ENCODE results near the gene DOCK10. TPM values are rescaled to one million over a fixed set of nuclear protein-coding genes. Genes with fewer than 3 reads are reported as not detected.

Gene DOCK10
- total and polyA plus RNA-seq, 9 of the 15 experiments (the other 6 are each of a cell fraction or from before 2014, with no cell fraction given), result 0.01 to 0.87 (median 0.18) TPM

- TF ChIP-seq SIN3A (IDR thresholded peaks at IDR 0.05; ENCODE audit: borderline replicate concordance in 2 of 2, control insufficient read depth in 1 of 2, low read depth in 2 of 2, low read length in 2 of 2) (no peak), HCFC1 (IDR thresholded peaks at IDR 0.05; ENCODE audit: low read depth, low read length) (no peak), ZNF384 (IDR thresholded peaks at IDR 0.05; ENCODE audit: low read depth, low read length) (no peak), ASH1L (IDR thresholded peaks at IDR 0.05; ENCODE audit: borderline replicate concordance, low read depth, partially characterized antibody) (no peak)
Measured at GRCh38 chr2:225011585-225011984, 30.7 kb downstream of the DOCK10 start (continued).

- DNase-seq (ENCODE audit: extremely low read depth in 1 of 4, low spot score in 3 of 4) (no peak), FAIRE-seq (no peak), ATAC-seq (no peak)
- Histone ChIP-seq H3K4me1 (replicated peaks in 1 of 2; ENCODE audit: control insufficient read depth in 2 of 2, insufficient read depth in 2 of 2, low read length in 2 of 2) (no peaks in the 10 kb centered on the region), H3K4me2 (ENCODE audit: insufficient read depth, low read length) (no peak overlapping the region), H4K20me1 (replicated peaks; ENCODE audit: control insufficient read depth, insufficient read depth, low read length) (no peaks in the 10 kb centered on the region), H3K9me3 (replicated peaks; ENCODE audit: control insufficient read depth, insufficient read depth, low read depth, low read length) (no peaks in the 10 kb centered on the region), H2AFZ (ENCODE audit: low read depth, low read length) (no peak overlapping the region), H3K36me3 (ENCODE audit: control insufficient read depth, insufficient read depth, low read length) (no peaks in the 10 kb centered on the region), H3K27ac (ENCODE audit: extremely low read depth, low read depth, low read length) (no peak overlapping the region), H3K27me3 (ENCODE audit: control insufficient read depth in 2 of 2, insufficient read depth in 2 of 2, low read length in 2 of 2) (no peaks in the 10 kb centered on the region), H3K4me3 (no peak overlapping the region), H3K79me2 (ENCODE audit: control insufficient read depth, insufficient read depth, low read length) (no peaks in the 10 kb centered on the region), H3K9me1 (ENCODE audit: control insufficient read depth, insufficient read depth, low read length) (no peaks in the 10 kb centered on the region), H3K9ac (ENCODE audit: insufficient read depth in 1 of 2, low read depth in 2 of 2, low read length in 2 of 2) (no peak overlapping the region)
- in situ Hi-C loops (cut with MboI), result no loop called here
- no TSS peak for BruUV-seq (replicated peaks)
- no peak for TF ChIP-seq BRCA1 (IDR thresholded peaks at IDR 0.05)
- TF ChIP-seq BRCA1 (CRISPR knock-in tag; IDR thresholded peaks at IDR 0.05), result no peak
- no peak for TF ChIP-seq JUNB (CRISPR knock-in tag; conservative IDR thresholded peaks at IDR 0.05)
- TF ChIP-seq FOSL1 (tag; conservative IDR thresholded peaks at IDR 0.05), result peak; percentile 90
- no peak for TF ChIP-seq ZKSCAN8 (CRISPR knock-in tag; IDR thresholded peaks at IDR 0.05)
- TF ChIP-seq NEUROD1 (IDR thresholded peaks at IDR 0.05; ENCODE audit: borderline replicate concordance, low read depth, low read length, partially characterized antibody), result no peak
- intact Hi-C loops (cut with micrococcal nuclease), result no loop called here
- CTCF ChIA-PET (ENCODE audit: low intra/inter-chr PET ratio), result no interaction called here
- WGBS (ENCODE audit: insufficient coverage, low coverage, missing lambda C conversion rate), result 2% methylated on average over 4 of the region's 4 CpGs
- POLR2A ChIA-PET, result no interaction called here
Measured at GRCh38 chr2:225010804-225011203, 31.5 kb downstream of the DOCK10 start.

All from K562 (cell line).